Fibroblast of skin of left quadriceps (primary cell): ENCODE results near the gene RADIL.

ENCODE experiments used
- DNase-seq, 2 experiments: peaks; one replicate each; pipeline ENCODE4 v3.0.0-alpha.2; 2013; ENCODE audit warnings: low read depth in 2 of 2

The RADIL gene

DNA sequence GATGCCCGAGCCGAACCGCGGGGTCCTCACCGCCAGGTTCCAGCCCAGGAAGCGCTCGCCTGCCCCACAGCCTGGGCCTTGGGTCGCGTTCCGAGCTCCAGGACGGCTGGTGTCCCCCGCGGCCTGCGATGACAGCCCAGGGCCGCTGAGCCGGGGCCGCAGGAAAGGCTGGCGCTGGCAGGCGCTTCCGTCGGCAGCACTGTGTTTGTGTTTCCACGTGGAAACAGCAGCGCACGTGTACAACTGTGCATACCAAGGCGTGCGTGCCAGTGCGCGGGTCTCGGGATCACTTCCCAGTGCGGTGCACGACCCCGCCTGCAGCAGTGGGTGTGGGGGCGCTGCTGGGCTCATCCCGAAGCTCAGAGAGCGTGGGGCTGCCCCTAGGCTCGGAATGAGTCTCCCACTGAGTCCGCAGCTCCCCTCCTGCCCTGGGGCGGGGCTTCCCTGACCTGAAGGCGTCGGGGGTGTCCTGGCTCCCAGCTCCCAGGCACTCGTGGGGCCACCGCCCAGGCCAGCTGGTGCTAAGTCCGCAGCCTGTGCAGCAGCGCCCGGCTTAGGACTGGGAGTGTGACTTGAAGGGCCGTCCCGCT is 90.9 kb downstream of the RADIL start:
- DNase-seq = no peak

GRCh38 chr7:4791738-4792536 is 91.6 kb downstream of the RADIL start:
- DNase-seq = peak; percentile 33 to 36

DNA sequence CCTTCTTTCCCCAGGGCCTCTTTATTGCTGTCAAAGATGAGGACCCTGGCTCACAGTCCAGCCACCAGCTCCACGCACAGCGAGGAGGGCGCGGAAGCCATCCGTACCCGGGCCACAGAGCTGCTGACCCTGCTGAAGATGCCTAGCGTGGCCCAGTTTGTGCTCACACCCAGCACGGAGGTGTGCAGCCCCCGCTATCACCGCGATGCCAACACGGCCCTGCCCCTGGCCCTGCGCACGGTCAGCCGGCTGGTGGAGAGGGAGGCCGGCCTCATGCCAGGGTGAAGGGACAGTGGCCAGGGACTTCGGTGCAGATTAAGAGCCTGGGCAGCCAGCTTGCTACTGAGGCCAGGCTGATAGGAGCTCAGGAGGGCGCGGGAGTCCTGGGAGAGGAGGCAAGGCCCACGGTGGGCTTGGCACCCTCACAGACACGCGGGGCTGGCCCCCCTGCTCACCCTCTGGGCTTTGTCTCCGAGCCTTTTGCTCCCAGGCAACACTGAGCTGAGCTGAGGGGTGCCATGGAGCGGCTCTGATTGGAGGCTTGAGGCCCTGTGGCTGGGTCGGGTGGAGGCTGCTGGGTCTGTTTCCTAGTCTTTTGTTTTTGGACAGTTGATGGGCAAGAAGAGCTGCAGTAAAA is 92.3 kb downstream of the RADIL start:
- no peak for DNase-seq

DNA sequence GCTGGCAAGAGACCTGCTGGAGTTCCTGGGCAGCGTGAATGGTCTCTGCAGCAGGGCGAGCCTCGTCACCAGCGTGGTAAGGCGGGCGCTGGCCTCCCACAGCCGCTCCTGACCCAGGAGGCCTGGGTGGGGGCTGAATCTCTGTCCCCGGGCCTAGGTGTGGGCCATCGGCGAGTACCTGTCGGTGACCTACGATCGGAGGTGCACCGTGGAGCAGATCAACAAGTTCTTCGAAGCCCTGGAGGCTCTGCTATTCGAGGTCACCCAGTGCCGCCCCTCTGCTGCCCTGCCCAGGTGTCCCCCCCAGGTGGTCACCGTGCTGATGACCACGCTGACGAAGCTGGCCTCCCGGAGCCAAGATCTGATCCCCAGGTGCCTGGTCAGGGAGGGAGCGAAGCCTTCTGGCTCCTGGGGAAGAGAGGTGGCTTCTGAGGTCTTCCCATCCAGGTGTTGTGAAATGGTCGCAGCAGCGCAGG is 93.0 kb downstream of the RADIL start:
- DNase-seq = no peak

- no peak for DNase-seq
Observed at GRCh38 chr7:4790078-4790465, 93.4 kb downstream of the RADIL start.

- no peak for DNase-seq
Observed at GRCh38 chr7:4789194-4790077, 94.1 kb downstream of the RADIL start.

GRCh38 chr7:4788627-4789189 is 94.8 kb downstream of the RADIL start:
- no peak for DNase-seq

DNA sequence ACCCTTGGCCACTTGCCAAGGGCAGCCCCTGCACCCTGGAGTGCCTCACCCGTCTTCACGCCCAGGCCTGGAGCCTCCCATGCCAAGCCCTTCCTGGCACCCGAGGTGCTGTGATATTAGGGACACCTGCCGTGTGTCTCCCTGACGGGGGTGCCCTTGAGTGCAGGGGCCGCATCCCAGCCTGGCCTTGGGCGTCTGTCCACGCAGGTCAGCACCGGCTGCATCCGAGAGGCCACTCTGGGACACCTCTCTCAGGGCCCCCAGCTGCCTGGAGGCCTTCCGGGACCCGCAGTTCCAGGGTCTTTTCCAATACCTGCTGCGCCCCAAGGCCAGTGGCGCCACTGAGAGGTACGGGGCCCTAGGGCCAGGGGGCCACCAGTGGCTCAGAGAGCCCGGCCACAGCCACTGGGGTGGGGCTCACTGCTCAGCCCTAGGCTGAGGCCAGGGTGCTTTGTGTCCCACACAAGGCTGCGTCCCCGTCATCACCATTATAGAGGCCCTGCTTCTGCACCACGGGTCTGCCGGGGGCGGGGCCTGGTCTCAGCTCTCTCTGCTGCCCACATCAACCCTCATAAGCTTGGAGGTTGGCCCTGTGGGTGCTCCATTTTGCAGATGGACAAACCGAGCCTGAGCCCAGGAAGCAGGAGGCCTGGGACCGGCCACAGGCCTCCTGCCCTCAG is 95.4 kb downstream of the RADIL start:
- no peak for DNase-seq

- DNase-seq = no peak
Observed at GRCh38 chr7:4787541-4787940, 96.0 kb downstream of the RADIL start.

- no peak for DNase-seq
Observed at GRCh38 chr7:4786015-4786414, 97.5 kb downstream of the RADIL start.

DNA sequence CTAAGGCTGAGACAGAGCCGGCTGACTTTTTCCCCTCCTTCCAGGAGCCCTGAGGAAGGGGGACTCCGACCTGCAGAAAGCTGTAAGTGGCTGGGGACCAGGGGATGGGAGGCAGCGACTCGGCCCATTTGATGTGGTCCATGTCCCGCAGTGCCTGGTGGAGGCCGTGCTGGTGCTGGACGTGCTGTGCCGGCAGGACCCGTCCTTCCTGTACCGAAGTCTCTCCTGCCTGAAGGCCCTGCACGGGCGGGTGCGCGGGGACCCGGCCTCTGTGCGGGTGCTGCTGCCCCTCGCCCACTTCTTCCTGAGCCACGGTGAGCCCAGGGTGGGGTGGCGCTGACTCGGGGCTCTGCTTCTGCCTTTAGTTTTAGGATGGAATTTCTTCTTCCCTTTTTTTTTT is 98.1 kb downstream of the RADIL start:
- DNase-seq = no peak

- DNase-seq = no peak
Observed at GRCh38 chr7:4784799-4785198, 98.7 kb downstream of the RADIL start.

DNA sequence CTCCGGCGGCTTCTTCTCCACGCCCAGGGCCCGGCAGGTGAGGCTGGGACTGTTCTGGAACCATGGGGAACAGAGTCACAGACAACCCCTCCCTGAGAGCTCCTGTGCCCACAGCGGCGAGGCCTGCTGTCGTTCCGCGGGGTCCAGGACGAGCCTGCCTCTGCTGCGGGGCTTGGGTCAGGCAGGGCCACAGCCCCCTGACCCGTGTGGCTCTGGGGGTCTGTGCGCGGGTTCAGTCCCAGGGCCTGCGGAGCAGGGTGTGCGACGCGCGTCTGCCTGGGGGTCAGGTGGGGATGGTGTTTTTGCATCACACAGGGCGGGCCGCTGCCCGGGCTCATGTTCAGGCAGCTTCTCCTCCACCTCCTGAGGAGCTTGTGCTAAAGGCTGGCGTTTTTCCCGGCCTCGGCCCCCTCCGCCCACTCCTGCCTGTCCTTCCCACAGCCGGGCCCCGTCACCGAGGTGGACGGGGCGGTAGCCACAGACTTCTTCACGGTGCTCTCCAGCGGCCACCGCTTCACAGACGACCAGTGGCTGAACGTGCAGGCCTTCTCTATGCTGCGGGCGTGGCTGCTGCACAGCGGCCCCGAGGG is 99.7 kb downstream of the RADIL start:
- no peak for DNase-seq

DNA sequence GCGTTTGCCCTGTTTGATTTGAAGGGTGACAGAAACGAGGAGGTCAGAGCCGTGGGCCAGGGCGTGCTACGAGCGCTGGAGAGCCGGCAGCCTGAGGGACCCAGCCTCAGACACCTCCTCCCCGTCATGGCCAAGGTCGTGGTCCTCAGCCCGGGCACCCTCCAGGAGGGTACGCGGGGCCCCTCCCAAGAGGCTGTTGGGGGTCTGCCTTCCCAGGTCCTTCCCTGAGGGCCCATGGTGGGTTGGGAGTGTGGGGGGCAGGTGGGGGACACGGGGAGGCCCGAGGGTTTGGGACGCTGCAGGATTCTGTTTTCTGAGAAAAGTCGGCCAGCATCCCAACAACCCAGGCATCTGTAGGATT is 100.2 kb downstream of the RADIL start:
- DNase-seq = no peak

DNA sequence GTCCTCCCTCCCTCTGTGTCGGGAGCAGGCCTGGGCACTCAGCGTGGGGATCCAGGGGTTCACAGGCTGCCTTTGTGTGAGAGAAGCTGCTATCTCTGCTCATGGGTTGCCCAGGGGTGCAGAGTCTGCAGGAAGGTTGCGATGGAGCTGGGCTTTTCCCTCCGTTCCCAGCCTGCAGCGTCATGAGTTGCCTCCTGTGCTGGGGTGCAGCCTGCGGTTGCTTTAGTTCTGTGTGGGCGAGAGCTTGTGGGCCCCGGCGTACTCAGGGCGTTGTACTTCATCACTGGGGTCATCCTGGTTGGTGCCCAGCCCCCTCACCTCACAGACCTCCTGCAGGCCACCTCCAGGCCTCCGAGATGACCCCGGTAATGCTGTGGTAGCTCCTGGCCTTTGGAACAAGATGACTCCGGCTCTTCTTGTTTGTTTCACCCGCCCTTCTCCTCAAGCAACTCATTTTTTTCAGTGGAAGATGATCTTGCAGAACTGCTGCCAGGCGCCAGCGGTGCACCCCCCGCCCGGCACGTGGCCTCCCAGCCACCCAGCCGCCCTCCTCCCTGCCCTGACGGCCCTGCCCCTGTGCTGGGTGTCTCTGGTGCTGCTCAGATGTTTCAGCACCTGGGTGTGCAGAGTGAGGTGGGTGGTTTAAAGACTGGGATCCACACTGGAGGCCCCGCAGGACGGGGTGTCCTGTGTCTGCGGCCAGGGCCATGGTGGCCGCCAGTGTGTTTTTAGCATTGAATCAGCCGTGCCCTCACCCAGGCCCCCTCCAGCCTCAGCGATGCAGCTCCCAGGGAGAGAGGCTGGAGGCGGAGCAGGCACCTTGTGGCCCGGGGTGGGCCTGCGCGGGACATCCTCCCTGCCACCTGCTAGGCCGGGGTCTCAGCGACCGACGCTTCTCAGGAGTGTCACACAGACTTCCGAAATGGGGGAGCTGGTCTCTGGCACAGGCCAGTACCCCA is 100.9 kb downstream of the RADIL start:
- DNase-seq = no peak

- no peak for DNase-seq
Observed at GRCh38 chr7:4781366-4782069, 102.0 kb downstream of the RADIL start.

DNA sequence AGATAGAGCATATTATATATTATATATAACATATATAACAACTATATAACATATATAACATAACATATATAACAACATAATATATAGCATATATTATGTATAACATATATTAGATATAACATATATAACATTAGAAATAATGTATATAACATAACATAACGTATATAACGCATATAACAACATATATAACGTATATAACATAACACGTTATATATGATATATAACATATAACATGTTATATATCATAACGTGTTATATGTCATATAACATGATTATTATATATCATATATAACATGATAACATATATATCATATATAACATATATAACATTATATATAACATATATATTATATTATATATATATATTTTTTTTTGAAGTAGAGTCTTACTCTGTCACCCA is 104.4 kb downstream of the RADIL start:
- no peak for DNase-seq

DNA sequence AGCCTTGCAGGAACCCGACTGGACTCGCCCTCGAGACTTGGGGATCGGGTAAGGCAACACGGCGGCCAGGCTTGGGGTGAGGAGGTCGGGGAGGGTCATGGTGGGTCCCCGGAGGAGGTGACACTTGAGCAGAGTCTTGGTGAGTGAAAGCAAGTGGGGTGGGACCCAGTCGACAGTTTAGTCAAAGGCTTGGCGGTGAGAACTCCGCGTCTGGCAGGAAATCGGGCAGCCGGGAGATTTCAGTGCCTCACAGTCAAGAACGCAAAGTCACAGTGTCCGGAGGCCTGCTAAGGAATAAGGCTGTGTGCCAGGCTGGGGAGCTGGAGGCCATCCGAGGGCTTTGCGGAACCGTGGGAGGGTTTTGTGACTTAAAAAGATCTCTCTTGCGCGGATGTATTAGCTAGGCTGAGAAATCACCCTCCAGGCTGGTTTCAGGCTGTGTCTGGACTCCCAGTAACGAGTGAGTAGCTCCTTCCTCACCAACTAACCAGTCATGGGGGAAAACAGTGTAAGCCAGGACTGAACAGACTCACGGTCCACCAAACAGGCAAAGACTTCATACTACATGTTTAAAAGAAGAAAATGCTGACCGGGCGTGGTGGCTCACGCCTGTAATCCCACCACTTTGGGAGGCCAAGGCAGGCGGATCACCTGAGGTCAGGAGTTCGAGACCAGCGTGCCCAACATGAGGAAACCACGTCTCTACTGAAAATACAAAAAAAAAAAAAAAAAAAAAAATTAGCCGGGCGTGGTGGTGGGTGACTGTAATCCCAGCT is 107.5 kb downstream of the RADIL start:
- DNase-seq = no peak
